Ammon's horn (tissue), 1 donor: Measurements from ENCODE around the gene AIMP1.

Experiments used
- DNase-seq: peaks from one replicate; pipeline ENCODE4 v3.0.0-alpha.2; 2016; ENCODE audit warnings: low spot score

The AIMP1 gene

DNA sequence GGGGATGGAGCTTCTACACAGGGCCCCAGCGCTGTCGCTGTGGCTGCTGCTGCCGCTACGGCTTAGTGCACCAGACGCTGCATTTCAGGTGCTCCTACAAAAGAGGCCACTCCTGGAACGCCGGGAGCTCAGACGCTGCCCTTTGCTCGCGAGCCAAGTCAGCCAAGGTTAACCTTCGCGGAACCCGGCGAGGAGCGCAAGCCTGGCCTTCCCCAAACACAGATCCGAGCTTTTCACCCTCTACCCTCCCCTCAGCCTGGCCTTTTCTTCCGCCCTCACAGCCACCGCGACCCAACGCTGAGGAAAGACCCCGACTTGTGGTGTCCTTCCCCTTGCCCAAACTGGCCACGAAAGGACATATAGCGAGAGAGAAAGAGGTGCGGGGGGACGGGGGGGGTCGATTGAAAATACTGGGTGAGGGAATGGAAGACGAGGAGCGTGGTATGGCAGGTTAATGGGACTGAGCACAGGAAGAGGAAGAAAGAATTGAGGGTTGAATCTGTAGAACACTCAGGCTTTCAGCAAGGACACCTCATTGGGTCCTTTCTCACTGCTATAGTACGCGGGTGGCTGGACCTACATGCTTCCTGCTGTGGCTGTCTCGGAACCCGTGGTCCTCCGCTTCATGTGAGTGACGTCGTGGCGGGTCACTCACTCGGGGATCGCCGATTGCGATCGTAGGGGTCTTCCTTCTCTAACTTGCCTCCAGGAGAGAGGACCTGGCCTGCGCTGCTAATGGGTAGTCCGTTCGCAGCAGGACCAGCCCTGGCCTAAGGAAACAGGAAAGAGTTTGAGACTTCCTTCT is at the start of gene AIMP1, which contains the start of gene TBCK:
Gene AIMP1, plus strand, starts transcription at position 583 of the 805 bp plus-strand sequence. CDS start 8,460 bp downstream, outside the sequence.
Gene TBCK, minus strand, starts transcription at position 242 of the 805 bp plus-strand sequence. CDS start 7,249 bp downstream, outside the sequence.
- DNase-seq, result peak; percentile 95

DNA sequence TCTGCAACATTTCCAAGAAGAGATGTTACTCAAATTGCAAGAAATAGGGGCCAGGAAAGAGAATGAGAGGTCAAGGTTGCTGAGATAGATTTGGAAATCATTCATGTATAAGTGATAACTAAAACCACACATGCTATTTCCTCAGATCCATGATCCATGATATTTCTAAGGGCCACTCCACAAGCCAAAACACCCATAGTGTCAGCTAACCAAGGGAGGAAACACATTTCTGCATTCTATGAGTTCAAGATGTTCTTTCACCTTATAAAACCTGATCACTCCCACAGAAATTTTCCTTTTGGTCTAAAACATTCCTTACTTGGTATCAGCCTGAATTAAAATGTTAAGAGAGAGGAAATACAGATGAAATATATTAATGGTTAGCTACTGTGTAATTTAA is 47.6 kb upstream of the AIMP1 start:
- DNase-seq, result no peak

DNA sequence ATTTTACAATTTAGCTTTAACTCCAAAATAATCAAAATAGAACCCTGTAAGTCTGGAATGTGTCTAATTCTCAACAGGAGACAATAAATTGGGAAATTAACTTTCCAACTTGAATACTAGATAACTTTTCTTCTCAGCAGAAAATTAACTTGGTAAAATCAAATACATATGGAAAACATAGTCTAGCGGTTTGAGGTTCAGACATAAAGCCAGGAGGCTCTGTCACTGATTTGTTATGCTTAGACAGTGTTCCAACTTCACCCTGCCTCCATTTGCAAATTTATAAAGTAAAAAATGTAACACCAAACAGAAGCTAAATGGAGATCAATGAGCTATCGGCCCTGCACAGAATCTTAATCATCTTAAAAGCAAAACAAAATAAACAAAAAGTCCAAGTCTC is 46.6 kb upstream of the AIMP1 start:
- DNase-seq, result no peak

DNA sequence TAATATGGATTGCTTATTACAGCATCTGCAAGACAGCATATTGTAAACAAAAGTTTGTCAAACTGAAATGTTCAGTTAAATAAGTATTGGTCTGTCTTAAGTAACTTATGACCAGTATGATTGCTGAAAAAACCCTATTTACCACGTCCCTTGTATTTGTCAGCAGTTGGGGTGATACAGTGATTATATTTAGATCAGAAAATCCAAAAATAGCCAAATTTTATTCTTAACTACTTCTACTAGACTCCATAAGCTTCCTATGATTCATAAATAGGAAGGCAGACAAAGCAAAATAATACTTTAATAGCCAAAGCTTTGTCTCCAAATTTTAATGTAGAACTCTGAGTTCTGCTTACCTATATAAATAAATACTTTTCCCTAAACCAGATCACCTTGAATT is 45.6 kb upstream of the AIMP1 start:
- no peak for DNase-seq

DNA sequence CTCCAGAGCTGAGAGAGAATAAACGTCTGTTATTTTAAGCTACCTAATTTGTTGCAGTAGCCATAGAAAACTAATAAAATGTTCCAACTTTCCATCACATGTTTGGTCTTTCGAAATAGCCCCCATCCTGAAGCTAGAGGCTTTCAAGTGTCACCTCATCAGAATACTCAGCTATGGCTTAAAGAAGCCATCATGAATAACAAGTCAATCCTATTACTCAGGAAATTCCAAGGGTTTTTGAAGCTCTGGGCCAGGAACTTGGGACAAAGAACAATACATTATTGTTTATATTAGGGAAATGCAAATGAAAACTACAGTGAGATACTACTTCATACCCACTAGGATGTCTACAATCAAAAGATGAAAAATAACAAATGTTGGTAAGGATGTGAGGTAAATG is 42.5 kb upstream of the AIMP1 start:
- DNase-seq, result no peak

DNA sequence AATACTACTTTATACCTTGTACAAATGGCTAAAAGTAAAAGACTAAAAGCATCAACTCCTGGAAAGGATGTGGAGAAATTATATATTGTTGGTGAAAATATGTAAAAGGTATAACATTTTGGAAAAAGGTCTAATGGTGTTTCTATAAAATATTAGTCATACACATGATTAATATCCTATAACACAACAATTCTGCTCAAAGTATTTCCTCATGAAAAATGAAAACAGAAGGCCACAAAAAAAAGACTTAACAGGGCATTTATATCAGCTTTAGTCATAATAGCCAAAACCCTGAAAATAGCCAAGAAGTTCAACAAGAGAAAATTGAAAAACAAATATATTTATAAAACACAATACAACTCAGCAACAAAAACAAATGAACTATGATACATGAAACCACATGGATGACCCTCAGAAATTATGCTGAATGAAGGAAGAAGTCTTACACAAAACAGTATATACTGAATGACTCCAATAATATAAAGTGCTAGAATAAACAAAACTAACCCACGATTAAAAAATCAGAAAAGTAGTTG is 39.1 kb upstream of the AIMP1 start:
- no peak for DNase-seq

DNA sequence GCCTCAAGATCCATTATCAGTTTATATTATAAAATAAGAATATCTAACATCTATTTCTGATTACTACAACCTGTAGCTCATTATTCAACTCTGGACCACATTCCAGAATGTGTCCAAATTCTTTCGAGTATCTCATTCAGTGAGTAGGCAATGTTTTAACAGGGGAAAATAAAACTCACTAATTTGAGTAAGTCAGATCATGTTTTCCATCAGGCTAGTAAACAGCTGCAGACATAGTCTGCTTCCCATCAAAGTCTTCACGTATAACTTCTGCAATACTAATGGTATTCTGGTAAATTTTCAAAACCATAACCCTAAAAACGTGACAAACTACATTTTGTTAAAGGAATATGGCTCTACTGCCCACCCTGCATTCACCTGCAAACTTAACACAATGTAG is 32.1 kb upstream of the AIMP1 start:
- DNase-seq, result no peak

DNA sequence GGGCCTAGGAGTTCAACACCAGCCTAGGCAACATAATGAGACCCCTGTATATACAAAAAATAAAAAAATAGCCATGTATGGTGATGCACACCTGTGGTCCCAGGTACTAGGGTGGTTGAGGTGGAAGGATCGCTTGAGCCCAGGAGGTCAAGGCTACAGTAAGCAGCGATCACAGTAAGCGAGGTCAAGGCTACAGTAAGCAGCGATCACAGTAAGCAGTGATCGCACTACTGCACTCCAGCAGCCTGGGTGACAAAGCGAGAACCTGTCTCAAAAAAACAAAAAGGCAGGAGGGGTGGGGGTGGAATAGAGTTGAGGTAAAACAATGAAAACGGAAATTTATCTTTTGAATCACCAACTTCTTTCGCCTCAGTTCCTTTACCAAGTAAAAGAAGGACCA is 29.7 kb upstream of the AIMP1 start:
- no peak for DNase-seq

DNA sequence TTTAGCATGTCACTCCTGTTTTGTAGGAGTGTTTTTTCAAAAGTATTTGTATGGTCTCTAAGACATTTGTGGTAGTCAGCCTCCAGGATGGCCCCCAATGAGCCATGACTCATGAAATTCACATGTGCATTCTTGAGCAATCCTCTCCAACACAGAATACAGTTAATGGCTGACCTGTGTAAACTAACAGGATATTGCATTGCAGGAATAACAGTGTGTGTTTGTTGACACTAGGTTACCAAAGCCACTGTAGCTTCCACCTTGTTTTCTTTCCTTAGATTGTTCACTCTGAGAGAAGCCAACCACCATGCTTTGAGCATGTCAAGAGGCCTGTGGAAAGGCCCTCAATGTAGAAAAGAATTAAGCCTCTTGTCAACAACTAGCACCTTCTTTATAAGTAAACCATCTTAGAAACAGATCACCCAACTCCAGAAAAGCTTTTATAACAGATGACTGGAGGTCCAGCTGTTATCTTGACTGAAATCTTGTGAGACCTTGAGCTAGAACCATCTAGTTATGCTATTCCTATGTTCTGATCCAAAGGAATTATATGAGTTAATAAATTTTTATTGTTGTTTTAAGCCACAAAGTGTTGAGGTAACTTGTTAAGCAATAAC is 28.9 kb upstream of the AIMP1 start:
- DNase-seq, result no peak

DNA sequence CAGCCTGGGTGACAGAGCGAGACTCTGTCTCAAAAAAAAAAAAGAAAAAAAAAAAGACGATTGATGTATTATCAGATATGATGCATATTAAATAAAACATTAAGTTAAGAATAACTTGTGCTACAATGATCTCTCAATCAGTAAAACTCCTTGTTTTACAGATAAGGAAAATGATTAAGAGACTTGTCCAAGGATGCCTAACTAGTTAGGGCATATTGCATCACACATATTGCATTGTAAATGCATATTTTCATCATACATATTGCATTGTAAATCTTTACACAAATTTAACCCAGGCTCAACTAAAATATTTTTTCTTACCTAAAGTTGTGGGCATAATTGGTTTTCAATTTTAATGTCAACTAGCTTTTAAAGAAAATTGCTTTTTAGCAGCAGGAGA is 26.6 kb upstream of the AIMP1 start:
- DNase-seq, result no peak

DNA sequence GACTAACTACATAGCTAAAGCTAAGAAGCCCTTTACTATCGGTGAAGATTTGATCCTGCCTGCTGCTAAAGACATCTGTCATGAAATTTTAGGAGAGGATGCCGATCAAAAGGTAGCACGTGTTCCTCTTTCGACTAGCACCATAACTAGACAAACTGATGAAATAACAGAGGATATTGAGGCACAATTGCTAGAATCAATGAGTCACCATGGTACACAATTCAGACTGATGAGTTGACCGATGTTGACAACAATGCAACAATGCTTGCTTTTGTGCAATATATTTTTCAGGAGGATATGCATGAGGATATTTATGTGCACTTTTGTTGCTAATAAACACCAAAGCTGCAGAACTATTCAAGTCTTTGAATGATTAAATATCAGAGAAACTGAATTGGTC is 24.7 kb upstream of the AIMP1 start:
- DNase-seq, result no peak

DNA sequence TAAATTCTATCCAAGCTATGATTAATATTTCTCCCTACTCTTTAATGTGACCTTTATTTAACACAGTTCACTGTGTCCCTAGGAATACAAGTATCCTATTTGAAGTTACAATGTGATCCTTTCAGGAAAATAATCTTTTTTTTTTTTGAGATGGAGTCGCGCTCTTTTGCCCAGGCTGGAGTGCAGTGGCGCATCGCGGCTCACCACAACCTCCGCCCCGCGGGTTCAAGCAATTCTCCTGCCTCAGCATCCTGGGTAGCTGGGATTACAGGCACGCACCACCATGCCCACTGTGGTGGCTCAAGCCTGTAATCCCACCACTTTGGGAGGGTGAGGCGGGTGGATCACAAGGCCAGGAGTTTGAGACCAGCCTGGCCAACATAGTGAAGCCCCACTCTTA is 22.3 kb upstream of the AIMP1 start:
- no peak for DNase-seq

DNA sequence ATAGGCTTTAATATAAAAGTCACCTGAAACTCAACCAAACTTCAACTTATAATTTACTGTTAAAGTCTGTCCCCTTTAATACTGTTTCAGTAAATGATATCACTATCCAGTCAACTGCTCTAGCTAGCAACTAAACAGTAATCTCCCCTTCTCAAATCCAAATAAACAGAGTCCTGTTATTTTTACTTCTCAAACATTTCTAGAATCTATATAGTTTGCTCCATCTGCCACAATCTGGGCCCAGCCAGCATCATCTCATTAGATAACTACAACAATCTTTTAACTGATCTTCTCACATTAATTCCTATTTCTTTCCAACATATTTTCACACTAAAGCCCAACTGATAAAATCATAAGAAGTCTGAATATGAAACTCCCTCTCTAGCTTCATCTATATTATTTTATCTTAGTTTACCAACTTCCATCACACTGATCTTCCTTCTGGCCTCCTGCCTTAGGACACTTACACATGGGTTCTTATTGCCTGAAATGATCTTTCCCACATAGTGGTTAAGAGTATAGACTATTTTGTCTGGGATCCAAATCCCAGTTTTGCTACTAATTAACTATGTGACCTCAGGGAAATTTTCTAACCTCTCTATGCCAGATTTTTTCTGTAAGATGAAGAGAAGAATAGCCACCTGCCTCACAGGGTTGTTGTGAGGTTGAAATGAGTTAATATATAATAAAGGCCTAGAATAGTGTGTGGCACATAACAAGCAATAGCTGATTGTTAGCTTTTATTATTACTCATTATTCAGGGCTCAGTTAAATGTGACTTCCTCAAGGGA is 18.9 kb upstream of the AIMP1 start:
- DNase-seq, result no peak

DNA sequence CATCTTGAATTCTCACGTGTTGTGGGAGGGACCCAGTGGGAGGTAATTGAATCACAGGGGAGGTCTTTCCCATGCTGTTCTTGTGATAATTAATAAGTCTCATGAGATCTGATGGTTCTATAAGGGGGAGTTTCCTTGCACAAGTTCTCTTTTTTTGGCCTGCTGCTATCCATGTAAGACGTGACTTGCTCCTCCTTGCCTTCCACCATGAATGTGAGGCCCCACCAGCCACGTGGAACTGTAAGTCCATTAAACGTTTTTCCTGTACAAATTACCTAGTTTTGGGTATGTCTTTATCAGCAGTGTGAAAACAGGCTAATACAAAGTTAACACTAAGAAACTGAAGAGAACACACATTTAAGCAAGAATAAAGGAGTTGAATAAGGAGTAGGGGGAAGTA is 16.4 kb upstream of the AIMP1 start:
- no peak for DNase-seq

DNA sequence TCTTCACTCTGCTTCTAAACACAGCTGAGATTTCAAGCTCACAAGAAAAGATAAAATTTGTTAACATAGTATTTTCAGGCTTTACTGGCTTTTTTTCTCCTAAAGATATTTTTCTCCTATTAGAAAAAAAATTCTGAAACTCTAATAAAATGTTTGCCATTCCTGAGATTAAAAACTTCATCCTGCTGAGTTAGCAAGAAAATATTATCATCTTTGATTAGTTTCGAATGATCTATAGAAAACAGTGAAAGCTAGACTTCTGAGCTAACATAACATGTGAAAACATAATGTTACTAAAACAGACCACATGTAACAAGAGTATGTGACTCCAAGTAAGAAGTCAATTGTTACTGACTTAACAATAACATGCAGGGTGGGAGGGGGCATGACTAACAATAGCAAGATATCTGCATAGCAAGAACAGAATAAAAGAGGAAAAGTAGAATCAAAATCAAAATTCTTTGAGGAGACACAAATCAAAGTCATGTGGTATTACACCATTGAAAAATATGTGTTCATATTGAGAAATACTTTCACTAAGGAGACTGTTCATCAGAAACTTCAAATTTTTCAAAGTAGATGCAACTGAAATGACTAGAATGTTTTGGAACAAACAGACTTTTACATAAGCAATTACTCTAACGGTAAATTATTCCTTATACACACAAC is 14.8 kb upstream of the AIMP1 start:
- DNase-seq, result no peak

DNA sequence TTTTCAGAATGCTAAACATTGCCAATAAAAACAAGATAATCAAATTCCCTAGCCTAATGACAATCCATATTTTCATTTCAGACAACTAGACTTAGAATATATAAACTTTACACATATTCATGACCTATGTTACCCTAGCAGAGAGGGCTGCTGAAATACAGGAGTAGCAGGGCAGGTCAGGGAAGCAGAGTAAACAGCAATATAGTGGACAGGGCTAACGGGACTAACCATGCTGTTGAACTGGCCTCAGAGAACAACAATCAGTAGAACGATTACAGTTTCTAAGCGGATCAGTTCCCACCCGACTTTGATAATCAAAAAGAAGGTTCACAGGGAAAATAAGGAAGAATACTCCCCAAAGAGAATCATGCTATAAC is 14.3 kb upstream of the AIMP1 start:
- no peak for DNase-seq

DNA sequence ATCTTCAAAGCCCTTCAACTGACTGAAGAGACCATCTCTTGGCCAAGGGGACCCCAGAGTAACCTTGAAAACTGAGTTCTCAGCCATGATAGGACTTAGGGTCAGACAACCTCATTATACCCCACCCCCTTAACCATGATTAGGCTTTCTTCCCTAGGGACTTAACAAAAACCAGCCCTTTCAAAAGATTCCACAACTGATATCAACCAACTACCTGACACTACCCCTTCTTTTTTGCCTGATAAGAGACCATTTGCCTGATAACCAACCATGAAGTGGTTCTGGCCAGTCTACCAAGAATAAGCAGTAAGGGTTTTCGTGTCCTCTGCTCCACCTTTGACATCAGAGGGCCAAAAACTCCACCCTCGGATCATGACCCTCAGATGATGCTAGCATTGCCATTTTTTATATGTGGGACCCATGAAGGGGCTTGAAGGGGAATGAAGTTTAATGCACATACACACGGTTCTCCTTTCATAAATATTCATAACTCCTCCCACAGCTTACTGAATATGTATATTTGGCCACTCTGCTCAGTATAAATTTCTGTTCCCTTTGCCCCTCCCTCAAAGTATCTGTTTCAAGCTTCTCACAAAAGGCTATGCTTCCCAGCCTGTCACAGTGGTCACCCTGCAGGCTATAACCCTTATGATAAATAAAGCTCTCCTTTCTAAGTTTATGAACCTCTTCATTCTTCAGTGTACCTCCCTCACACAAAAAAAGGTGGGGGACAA is 12.6 kb upstream of the AIMP1 start:
- no peak for DNase-seq

DNA sequence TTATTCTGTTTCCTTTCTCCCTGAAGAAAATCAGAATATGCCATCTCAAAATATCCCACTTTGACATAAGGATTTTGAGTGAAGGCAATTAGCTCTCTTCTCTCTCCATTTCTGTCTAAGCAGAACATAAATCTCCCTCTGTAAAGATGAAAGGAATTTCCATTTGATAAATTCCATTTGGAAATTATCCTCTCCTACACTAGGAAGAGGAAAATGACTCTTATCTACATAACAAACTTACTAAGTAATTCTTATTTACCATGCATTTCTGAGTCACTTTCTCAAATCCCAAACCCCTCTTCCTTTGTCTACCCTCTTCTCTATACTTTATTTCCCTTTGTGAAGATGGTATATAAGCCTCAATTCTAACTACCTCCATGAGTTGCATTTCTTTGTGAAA is 11.7 kb upstream of the AIMP1 start:
- no peak for DNase-seq

DNA sequence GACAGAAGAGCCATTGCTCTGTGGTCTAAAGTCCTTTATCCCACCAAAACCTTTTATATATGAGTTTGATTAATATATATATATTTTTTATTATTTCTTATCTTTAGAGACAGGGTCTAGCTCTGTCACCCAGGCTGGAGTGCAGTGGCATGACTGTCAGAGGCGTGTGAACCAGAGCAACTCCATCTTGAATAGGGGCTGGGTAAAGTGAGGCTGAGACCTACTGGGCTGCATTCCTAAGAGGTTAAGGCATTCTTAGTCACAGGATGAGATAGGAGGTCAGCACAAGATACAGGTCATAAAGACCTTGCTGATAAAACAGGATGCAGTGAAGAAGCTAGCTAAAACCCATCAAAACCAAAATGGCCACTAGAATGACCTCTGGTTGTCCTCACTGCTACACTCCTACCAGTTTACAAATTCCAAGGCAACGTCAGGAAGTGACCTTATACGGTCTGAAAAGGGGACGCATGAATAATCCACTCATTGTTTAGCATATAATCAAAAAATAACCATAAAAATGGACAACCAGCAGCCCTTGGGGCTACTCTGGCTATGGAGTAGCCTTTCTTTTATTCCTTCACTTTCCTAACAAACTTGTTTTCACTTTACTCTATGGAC is 10.8 kb upstream of the AIMP1 start:
- no peak for DNase-seq

DNA sequence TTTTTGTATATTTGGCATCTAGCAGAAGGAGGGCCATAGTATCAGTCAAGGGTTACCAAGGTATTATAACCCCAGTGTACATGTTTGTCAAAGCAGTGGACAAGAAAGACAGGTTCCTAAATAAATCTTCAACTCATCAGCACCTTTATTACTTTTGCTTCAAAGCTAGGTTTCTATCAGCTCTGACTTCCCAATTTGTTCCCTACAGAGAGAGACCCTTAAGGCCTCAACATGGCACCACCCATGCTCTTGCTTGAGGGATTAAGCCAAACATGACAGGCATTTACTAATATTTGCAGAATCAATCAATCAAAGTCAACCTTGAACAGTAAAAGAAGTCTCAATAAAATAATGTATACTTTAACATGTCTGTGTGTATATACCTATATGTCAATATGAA is 9.8 kb upstream of the AIMP1 start:
- DNase-seq, result no peak

DNA sequence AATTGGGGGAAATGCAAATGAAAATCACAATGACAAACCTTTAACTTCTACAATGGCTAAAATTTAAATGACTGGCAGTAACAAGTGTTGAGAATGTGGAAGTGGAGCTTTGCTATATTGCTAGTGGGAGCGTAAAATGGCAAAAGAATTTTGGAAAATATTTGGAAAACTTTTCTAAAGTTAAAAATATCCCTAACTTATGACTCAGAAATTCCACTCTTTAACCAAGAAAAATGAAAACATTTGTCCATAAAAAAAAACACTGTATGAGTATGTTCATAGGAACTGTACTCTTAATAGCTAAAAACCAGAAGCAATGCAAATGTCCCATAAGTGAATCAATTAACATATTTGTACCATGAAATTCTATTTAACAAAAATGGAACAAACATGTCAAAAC is 4.0 kb upstream of the AIMP1 start:
- DNase-seq, result no peak
